WTC11 (cell line): Measurements from ENCODE around the gene KIRREL3.

ENCODE experiments used
- NR3C1 ChIP-seq: sonication (generic); formaldehyde crosslinking; conservative IDR thresholded peaks from 2 replicates; pipeline ENCODE4 v1.8.1; 2023; ENCODE audit warnings: low read depth, mild to moderate bottlenecking, missing genetic modification reagents
- OVOL2 ChIP-seq: fragments of 250-450 bp; sonication (Bioruptor Pico); IDR thresholded peaks from 2 replicates; pipeline ENCODE4 v1.9.0; 2021; ENCODE audit warnings: mild to moderate bottlenecking, borderline replicate concordance
- ZNF263 ChIP-seq: sonication (generic); formaldehyde crosslinking; IDR thresholded peaks from 2 replicates; pipeline ENCODE4 v1.8.1; 2022; ENCODE audit warnings: low read depth, mild to moderate bottlenecking, moderate library complexity, missing genetic modification reagents
- TF ChIP-seq, protein P1 (sequence below): fragments of 200-600 bp; IDR thresholded peaks from 2 replicates; pipeline ENCODE4 v1.8.0; 2022; ENCODE audit warnings: antibody characterized with exemption
- TF ChIP-seq, protein P2 (sequence below): sonication (generic); formaldehyde crosslinking; IDR thresholded peaks from 2 replicates; pipeline ENCODE4 v1.8.1; 2022; ENCODE audit warnings: low read depth, missing genetic modification reagents, borderline replicate concordance
- TF ChIP-seq, protein P3 (sequence below): sonication (generic); formaldehyde crosslinking; IDR thresholded peaks from 2 replicates; pipeline ENCODE4 v1.8.0; 2022; ENCODE audit warnings: mild to moderate bottlenecking, missing genetic modification reagents
- TF ChIP-seq, protein P4 (sequence below): sonication (generic); formaldehyde crosslinking; IDR thresholded peaks from 2 replicates; pipeline ENCODE4 v1.8.0; 2022; ENCODE audit warnings: mild to moderate bottlenecking, missing genetic modification reagents

DNA sequence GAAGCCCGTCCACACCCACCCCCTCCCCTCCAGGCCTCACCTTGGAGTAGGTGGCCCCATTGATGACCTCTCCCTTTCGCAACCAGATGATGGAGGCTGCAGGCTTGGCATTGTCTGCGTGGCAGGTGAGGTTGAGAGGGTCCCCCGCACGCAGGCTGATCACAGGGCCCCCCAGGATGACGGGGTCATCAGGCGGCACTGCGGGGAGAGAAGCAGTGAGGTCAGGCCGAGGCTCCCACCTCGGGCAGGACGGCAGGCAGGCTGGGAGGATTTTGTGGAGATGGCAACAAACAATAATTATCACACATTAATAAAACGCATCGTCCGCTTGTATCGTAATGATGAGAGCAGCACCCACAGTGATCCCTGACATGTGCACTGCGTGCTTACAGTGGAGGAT lies 527.3 kb downstream of the KIRREL3 start:
- TF ChIP-seq, protein P1, sequence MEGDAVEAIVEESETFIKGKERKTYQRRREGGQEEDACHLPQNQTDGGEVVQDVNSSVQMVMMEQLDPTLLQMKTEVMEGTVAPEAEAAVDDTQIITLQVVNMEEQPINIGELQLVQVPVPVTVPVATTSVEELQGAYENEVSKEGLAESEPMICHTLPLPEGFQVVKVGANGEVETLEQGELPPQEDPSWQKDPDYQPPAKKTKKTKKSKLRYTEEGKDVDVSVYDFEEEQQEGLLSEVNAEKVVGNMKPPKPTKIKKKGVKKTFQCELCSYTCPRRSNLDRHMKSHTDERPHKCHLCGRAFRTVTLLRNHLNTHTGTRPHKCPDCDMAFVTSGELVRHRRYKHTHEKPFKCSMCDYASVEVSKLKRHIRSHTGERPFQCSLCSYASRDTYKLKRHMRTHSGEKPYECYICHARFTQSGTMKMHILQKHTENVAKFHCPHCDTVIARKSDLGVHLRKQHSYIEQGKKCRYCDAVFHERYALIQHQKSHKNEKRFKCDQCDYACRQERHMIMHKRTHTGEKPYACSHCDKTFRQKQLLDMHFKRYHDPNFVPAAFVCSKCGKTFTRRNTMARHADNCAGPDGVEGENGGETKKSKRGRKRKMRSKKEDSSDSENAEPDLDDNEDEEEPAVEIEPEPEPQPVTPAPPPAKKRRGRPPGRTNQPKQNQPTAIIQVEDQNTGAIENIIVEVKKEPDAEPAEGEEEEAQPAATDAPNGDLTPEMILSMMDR: no peak
- TF ChIP-seq, protein P2, sequence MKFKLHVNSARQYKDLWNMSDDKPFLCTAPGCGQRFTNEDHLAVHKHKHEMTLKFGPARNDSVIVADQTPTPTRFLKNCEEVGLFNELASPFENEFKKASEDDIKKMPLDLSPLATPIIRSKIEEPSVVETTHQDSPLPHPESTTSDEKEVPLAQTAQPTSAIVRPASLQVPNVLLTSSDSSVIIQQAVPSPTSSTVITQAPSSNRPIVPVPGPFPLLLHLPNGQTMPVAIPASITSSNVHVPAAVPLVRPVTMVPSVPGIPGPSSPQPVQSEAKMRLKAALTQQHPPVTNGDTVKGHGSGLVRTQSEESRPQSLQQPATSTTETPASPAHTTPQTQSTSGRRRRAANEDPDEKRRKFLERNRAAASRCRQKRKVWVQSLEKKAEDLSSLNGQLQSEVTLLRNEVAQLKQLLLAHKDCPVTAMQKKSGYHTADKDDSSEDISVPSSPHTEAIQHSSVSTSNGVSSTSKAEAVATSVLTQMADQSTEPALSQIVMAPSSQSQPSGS (CRISPR knock-in tag): no peak
- no peak for TF ChIP-seq NR3C1 (CRISPR knock-in tag)
- TF ChIP-seq, protein P3, sequence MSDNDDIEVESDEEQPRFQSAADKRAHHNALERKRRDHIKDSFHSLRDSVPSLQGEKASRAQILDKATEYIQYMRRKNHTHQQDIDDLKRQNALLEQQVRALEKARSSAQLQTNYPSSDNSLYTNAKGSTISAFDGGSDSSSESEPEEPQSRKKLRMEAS (CRISPR knock-in tag): no peak
- TF ChIP-seq, protein P4, sequence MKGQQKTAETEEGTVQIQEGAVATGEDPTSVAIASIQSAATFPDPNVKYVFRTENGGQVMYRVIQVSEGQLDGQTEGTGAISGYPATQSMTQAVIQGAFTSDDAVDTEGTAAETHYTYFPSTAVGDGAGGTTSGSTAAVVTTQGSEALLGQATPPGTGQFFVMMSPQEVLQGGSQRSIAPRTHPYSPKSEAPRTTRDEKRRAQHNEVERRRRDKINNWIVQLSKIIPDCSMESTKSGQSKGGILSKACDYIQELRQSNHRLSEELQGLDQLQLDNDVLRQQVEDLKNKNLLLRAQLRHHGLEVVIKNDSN (CRISPR knock-in tag): no peak
- TF ChIP-seq ZNF263 (CRISPR knock-in tag): no peak
- no peak for TF ChIP-seq OVOL2
